Upper lobe of right lung (tissue), 1 donor: ENCODE results near the gene CACNB4. TPM values are rescaled to one million over a fixed set of nuclear protein-coding genes. Genes with fewer than 3 reads are reported as not detected.

Experiments
- ATAC-seq: fragments of 200-7000 bp; cut with Tn5 transposase; one replicate; pipeline ENCODE4 v1.9.1; 2020; ENCODE audit warnings: mild to moderate bottlenecking, moderate library complexity
- DNase-seq: peaks from one replicate; pipeline ENCODE4 v3.0.0-alpha.2; 2020
- H3K27ac ChIP-seq: fragments of 200-600 bp; one replicate; pipeline ENCODE4 v1.8.0; 2022
- H3K27me3 ChIP-seq: fragments of 200-600 bp; one replicate; pipeline ENCODE4 v1.8.0; 2022; ENCODE audit warnings: mild to moderate bottlenecking
- H3K36me3 ChIP-seq: fragments of 200-600 bp; one replicate; pipeline ENCODE4 v1.8.0; 2022
- H3K4me1 ChIP-seq: fragments of 200-600 bp; one replicate; pipeline ENCODE4 v1.8.0; 2022
- H3K4me3 ChIP-seq: fragments of 200-600 bp; one replicate; pipeline ENCODE4 v1.8.0; 2022; ENCODE audit warnings: mild to moderate bottlenecking
- H3K9me3 ChIP-seq: fragments of 200-600 bp; one replicate; pipeline ENCODE4 v1.8.0; 2022
- intact Hi-C: fragments of 100-400 bp; cut with DNase I; formaldehyde crosslinking; loops from one replicate; pipeline ENCODE4 v1.11.0; 2022
- total RNA-seq: library from RNA; stranded (reverse); fragmentation: NEBNext Ultra II Directional; extraction: Animal tissue kit (Norgen Biotek cat#: 25700); gene quantifications from one replicate; pipeline ENCODE4 v1.2.1, GENCODE V29; 2021
- TF ChIP-seq, protein P1 (sequence below): fragments of 200-600 bp; IDR thresholded peaks from one replicate; pipeline ENCODE4 v1.8.0; 2022; ENCODE audit warnings: antibody characterized with exemption
- donor health status: DM: no; HTN: yes; CAD: no; lungs with severe emphysema.

The CACNB4 gene
- total RNA-seq, 1 donor from 2014 or later = 15.3 TPM

DNA sequence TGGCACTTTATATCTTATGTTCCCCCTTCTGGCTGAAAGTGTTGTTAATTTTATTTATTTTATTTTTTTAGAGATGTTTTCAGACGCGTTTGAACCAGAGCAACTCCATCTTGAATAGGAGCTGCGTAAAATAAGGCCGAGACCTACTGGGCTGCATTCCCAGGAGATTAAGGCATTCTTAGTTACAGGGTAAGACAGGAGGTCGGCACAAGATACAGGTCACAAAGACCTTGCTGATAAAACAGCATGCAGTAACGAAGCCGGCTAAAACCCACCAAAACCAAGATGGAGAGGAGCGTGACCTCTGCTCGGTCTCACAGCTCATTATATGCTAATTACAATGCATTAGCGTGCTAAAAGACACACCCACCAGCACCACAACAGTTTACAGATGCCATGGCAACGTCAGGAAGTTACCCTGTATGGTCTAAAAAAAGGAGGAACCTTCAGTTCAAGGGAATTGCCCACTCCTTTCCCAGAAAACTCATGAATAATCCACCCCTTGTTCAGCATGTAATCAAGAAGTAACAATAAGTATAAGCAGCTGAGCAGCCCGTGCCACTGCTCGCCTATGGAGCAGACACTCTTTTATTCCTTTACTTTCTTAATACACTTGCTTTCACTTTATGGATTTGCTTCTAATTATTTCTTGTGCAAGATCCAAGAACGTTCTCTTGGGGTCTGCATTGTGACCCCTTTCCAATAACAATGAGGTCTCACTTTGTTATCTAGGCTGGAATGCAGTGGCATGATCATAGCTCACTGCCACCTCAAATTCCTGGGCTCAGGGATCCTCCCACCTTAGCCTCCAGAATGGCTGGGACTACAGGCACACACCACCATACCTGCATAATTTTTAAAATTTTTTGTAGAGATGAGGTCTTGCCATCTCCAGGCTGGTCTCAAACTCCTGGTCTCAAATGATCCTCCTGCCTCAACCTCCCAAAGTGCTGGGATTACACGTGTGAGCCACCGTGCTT is 55.9 kb downstream of the CACNB4 start:
- no peak overlapping the region for H3K27ac ChIP-seq
- no peaks in the 10 kb centered on the region for H3K36me3 ChIP-seq
- H3K9me3 ChIP-seq = no peaks in the 10 kb centered on the region
- peak; percentile 68 for ATAC-seq
- no peaks in the 10 kb centered on the region for H3K27me3 ChIP-seq
- intact Hi-C loops = no loop called here
- H3K4me3 ChIP-seq = no peak overlapping the region
- no peak for DNase-seq
- peaks cover 11% of the 10 kb centered on the region for H3K4me1 ChIP-seq
- TF ChIP-seq, protein P1, sequence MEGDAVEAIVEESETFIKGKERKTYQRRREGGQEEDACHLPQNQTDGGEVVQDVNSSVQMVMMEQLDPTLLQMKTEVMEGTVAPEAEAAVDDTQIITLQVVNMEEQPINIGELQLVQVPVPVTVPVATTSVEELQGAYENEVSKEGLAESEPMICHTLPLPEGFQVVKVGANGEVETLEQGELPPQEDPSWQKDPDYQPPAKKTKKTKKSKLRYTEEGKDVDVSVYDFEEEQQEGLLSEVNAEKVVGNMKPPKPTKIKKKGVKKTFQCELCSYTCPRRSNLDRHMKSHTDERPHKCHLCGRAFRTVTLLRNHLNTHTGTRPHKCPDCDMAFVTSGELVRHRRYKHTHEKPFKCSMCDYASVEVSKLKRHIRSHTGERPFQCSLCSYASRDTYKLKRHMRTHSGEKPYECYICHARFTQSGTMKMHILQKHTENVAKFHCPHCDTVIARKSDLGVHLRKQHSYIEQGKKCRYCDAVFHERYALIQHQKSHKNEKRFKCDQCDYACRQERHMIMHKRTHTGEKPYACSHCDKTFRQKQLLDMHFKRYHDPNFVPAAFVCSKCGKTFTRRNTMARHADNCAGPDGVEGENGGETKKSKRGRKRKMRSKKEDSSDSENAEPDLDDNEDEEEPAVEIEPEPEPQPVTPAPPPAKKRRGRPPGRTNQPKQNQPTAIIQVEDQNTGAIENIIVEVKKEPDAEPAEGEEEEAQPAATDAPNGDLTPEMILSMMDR = no peak

DNA sequence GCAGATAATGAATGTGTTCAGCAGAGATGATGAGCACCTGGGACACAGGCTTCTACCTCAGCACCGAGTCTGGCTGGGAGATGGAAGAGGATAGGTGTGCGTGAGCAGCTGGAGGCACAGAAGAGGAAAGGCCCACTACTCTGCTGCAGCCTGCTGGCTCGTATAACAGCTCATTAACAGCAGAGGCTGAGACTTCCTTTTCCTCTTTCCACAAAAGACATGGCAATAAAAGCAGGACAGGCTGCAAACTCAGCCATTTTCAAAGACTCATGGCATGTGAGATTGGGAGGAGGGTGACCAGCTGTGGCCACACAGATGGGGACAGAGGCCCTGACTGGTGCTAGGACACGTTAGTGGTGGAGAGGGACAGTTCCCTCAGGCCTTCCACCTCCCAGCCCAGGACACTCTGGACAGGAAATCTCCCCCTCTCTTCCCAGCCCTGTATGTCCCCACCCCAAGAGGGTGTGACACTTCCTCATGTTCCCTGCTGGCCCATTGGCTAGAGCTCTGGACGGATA is 60.3 kb downstream of the CACNB4 start:
- DNase-seq (no peak), ATAC-seq (peak; percentile 86)
- Histone ChIP-seq H3K4me1 (peaks cover 15% of the 10 kb centered on the region), H3K36me3 (no peaks in the 10 kb centered on the region), H3K4me3 (no peak overlapping the region), H3K27ac (peak overlapping the region; percentile 38), H3K9me3 (no peaks in the 10 kb centered on the region), H3K27me3 (no peaks in the 10 kb centered on the region)
- intact Hi-C loops = no loop called here
- TF ChIP-seq, protein P1 = no peak

DNA sequence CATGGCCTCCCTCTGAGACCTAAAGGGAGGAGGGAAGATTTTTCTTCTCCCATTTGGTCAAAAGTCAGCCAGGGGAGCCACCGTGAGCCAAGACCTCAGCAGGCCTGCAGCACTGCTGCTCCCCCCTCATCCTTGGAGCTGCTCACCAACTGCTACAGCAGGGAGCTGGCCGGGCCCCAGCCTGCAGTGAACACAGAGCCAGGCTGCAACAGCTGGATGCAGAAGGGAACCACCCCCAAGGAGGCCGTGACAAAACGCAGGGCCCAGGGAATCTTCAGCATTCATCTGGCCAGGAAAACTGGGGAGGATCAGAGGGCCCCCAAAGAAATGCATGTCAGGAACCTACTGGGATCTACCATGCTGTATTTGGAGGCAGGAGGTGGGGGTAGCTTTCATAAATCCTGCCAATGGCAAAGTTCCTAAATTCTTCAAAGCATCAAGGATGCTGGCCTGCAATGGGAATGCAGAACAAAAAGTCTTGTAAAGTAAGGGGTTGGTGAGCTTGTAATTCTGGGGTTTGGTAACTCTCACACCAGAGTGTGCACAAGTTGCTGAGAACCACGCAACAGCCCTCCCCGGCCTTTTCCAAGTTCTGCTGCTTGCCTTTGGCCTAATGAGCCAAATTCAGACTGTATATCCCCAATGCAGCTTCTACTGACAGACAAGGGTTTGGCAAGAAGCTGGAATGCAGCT is 61.0 kb downstream of the CACNB4 start:
- no peaks in the 10 kb centered on the region for H3K9me3 ChIP-seq
- TF ChIP-seq, protein P1 = no peak
- no peaks in the 10 kb centered on the region for H3K36me3 ChIP-seq
- DNase-seq (no peak), ATAC-seq (peak; percentile 26)
- peaks cover 15% of the 10 kb centered on the region for H3K4me1 ChIP-seq
- intact Hi-C loops = no loop called here
- peak overlapping the region; percentile 38 for H3K27ac ChIP-seq
- H3K27me3 ChIP-seq = no peaks in the 10 kb centered on the region
- H3K4me3 ChIP-seq = no peak overlapping the region

DNA sequence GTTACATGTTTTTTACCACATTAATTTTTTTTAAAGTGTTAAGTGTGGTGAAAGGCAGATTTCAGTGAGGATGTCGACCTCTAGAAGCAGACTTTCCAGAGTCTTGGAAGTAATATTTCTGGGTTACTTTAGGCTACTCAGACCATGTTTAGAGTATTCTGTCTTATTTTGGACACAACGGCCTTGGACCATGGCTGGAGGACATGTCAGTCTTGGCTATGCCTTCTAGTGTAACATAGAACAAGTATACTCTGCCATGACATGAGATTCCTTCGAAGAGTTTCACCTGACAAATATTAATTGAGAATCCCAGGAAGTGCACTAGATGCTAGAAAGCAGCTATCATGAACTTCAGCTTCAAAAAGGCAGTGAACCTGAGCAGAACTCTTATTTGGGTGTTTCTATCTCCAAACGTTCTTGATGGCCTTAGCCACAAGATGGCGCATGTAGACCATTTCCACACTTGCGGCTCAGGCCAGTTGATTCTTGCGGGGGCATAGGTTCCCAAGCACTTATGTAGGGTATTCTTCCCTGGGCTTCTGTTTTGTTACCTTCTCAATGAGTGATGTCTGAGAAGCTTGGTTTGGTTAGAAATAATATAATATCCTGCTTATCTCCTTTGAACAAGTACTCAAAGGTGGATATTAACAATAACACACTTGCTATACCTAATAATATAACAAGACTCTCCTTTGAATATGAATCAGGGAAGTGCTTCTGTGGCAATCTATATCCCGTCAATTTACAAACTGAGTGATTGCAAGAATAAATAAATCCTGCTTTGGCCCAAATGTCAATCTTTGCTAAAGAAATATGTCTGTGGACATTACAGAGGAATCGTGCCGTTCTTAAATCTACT is 62.0 kb downstream of the CACNB4 start:
- DNase-seq (no peak), ATAC-seq (peak; percentile 85)
- intact Hi-C loops = no loop called here
- no peaks in the 10 kb centered on the region for H3K9me3 ChIP-seq
- peaks cover 15% of the 10 kb centered on the region for H3K4me1 ChIP-seq
- no peaks in the 10 kb centered on the region for H3K27me3 ChIP-seq
- no peak overlapping the region for H3K4me3 ChIP-seq
- H3K27ac ChIP-seq = no peak overlapping the region
- TF ChIP-seq, protein P1 = peak; percentile 83
- no peaks in the 10 kb centered on the region for H3K36me3 ChIP-seq

DNA sequence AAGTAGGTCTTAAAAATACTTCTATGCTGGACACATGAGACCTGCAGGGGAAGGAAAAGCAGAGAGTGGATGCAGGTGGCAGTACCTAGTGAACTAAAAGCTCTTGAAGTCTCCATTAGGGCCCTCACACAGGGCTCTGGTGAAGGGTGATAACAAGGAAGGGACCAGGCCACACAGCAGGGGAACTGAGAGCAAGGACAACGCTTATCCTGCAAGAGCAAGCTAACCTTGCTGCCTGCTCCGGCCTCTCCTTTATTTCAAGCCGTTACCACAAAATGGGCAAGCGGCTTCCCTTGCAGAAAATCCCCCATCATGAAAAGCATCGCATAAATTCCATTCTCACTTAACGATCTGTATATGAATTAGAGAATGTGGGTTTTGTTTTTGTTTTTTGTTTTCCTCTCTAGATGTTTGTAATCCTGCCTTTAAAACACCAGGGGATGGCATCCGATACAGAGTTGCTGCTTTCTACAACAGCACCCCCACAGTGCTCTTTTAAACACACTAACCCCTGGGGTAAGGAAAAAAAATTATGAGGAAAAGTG is 64.5 kb downstream of the CACNB4 start:
- no peak for ATAC-seq
- intact Hi-C loops = no loop called here
- TF ChIP-seq, protein P1 = no peak

More for the DNA sequence above, 64.5 kb downstream of the CACNB4 start:
- H3K27me3 ChIP-seq = no peaks in the 10 kb centered on the region
- no peak overlapping the region for H3K27ac ChIP-seq
- H3K9me3 ChIP-seq = no peaks in the 10 kb centered on the region
- no peaks in the 10 kb centered on the region for H3K36me3 ChIP-seq
- no peak for DNase-seq
- H3K4me3 ChIP-seq = no peak overlapping the region
- peaks cover 15% of the 10 kb centered on the region for H3K4me1 ChIP-seq
